Measurements from ENCODE around the gene PTPRO. TPM values are rescaled to one million over a fixed set of nuclear protein-coding genes. Genes with fewer than 3 reads are reported as not detected.
A peak's percentile ranks its signal among the peaks of the same experiment; 100 is the strongest.

Gene PTPRO
- total and polyA plus RNA-seq, 4 donors = 0.31 to 3.3 (median 1.1) TPM

DNA sequence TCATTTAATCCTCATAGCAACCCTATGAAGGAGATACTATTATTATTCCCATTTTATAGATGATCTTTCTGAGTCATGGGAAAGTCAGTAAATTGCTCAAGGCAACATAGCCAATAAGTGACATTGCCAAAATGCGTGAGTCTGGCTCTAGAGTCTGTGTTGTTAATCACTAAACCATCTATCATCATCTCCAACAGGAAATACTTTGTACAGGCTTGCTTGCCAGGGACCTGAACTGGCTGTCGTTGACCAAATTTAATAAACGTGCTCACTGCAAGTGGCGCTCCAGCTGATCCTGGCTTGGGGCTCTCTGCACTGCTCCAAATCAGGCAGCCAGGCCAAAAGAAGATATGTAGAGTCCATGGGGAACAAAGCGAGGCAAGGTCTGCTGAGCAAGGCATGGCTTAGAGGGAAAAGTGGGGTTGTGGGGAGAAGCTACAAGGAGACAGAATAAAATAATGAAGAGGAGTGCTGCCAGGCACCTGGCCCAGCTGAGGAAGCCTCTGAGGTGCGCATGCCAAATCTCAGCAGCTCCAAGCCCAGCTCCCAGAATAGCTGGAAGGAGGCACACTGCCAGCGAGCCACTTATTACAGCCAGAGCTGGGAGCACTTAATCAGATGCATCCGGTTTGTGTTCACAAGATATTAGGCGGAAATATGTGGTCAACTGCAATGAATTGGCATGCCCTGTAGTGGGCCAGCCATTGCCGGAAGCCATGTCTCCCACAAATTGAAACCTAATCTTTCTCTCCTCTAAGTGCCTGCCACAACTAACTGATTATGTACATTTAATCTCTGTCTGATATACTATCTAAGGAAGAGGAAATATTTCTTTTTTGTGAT is 43.3 kb upstream of the PTPRO start:
- Histone ChIP-seq H3K9ac (ENCODE audit: low read depth in 1 of 2, low read length in 2 of 2) (no peak overlapping the region), H3K36me3 (ENCODE audit: control insufficient read depth in 4 of 4, insufficient read depth in 3 of 4, low read depth in 1 of 4, low read length in 3 of 4) (no peaks in the 10 kb centered on the region), H3K27me3 (ENCODE audit: control insufficient read depth in 4 of 4, insufficient read depth in 4 of 4, low read length in 3 of 4) (peaks cover 0 to 2% (median 0%) of the 10 kb centered on the region in 4 donors), H3K4me1 (ENCODE audit: control insufficient read depth in 4 of 4, insufficient read depth in 4 of 4, low read length in 3 of 4) (no peaks in the 10 kb centered on the region), H3K27ac (ENCODE audit: low read depth in 1 of 2, low read length in 2 of 2) (peak overlapping the region in 1 of 2 donors; percentile 40), H3K9me3 (ENCODE audit: control insufficient read depth in 4 of 4, low read length in 3 of 4) (no peaks in the 10 kb centered on the region), H3K4me3 (ENCODE audit: low read depth in 1 of 3, low read length in 3 of 3) (no peak overlapping the region)
- DNase-seq (ENCODE audit: low spot score) = no peak
- TF ChIP-seq EGR1 (IDR thresholded peaks at IDR 0.05; ENCODE audit: low read depth in 2 of 2) (no peak), SP1 (IDR thresholded peaks at IDR 0.05) (no peak), JUND (IDR thresholded peaks at IDR 0.05) (no peak), HNF4G (IDR thresholded peaks at IDR 0.05) (no peak), NR2F2 (IDR thresholded peaks at IDR 0.05) (no peak), FOXA1 (IDR thresholded peaks at IDR 0.05) (no peak), YY1 (IDR thresholded peaks at IDR 0.05) (no peak)
- TF ChIP-seq, protein P1, sequence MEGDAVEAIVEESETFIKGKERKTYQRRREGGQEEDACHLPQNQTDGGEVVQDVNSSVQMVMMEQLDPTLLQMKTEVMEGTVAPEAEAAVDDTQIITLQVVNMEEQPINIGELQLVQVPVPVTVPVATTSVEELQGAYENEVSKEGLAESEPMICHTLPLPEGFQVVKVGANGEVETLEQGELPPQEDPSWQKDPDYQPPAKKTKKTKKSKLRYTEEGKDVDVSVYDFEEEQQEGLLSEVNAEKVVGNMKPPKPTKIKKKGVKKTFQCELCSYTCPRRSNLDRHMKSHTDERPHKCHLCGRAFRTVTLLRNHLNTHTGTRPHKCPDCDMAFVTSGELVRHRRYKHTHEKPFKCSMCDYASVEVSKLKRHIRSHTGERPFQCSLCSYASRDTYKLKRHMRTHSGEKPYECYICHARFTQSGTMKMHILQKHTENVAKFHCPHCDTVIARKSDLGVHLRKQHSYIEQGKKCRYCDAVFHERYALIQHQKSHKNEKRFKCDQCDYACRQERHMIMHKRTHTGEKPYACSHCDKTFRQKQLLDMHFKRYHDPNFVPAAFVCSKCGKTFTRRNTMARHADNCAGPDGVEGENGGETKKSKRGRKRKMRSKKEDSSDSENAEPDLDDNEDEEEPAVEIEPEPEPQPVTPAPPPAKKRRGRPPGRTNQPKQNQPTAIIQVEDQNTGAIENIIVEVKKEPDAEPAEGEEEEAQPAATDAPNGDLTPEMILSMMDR (IDR thresholded peaks at IDR 0.05; ENCODE audit: low read depth, low read length, missing input control) = no peak
- TF ChIP-seq, protein P2, sequence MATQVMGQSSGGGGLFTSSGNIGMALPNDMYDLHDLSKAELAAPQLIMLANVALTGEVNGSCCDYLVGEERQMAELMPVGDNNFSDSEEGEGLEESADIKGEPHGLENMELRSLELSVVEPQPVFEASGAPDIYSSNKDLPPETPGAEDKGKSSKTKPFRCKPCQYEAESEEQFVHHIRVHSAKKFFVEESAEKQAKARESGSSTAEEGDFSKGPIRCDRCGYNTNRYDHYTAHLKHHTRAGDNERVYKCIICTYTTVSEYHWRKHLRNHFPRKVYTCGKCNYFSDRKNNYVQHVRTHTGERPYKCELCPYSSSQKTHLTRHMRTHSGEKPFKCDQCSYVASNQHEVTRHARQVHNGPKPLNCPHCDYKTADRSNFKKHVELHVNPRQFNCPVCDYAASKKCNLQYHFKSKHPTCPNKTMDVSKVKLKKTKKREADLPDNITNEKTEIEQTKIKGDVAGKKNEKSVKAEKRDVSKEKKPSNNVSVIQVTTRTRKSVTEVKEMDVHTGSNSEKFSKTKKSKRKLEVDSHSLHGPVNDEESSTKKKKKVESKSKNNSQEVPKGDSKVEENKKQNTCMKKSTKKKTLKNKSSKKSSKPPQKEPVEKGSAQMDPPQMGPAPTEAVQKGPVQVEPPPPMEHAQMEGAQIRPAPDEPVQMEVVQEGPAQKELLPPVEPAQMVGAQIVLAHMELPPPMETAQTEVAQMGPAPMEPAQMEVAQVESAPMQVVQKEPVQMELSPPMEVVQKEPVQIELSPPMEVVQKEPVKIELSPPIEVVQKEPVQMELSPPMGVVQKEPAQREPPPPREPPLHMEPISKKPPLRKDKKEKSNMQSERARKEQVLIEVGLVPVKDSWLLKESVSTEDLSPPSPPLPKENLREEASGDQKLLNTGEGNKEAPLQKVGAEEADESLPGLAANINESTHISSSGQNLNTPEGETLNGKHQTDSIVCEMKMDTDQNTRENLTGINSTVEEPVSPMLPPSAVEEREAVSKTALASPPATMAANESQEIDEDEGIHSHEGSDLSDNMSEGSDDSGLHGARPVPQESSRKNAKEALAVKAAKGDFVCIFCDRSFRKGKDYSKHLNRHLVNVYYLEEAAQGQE (IDR thresholded peaks at IDR 0.05) = no peak
- TF ChIP-seq, protein P3, sequence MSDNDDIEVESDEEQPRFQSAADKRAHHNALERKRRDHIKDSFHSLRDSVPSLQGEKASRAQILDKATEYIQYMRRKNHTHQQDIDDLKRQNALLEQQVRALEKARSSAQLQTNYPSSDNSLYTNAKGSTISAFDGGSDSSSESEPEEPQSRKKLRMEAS (IDR thresholded peaks at IDR 0.05) = no peak
- WGBS = 50% methylated on average over 10 of the region's 10 CpGs

DNA sequence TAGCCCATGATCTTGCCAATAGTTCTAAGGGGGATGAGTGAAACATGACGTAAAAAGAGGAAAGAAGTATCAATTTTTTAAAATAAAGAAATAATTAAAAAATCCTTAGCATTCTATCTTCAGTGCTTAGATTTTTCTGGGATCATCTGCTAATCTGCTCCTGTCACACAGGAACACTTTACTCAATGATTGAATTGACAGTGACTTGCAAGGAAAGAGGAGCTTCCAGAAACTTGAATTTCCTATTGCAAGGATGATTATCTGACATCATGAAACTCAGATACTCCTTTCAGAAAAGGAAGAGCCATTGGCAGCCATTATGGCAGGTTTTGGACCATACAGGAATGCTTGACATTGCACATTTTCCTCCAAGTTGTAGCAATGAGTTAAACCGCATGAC is 41.4 kb upstream of the PTPRO start:
- 82% methylated on average over 2 of the region's 2 CpGs for WGBS
- Histone ChIP-seq H3K4me3 (ENCODE audit: low read depth in 1 of 3, low read length in 3 of 3) (no peak overlapping the region), H3K27me3 (ENCODE audit: control insufficient read depth in 4 of 4, insufficient read depth in 4 of 4, low read length in 3 of 4) (peaks cover 0 to 2% (median 0%) of the 10 kb centered on the region in 4 donors), H3K9me3 (ENCODE audit: control insufficient read depth in 4 of 4, low read length in 3 of 4) (no peaks in the 10 kb centered on the region), H3K36me3 (ENCODE audit: control insufficient read depth in 4 of 4, insufficient read depth in 3 of 4, low read depth in 1 of 4, low read length in 3 of 4) (no peaks in the 10 kb centered on the region), H3K9ac (ENCODE audit: low read depth in 1 of 2, low read length in 2 of 2) (no peak overlapping the region), H3K27ac (ENCODE audit: low read depth in 1 of 2, low read length in 2 of 2) (no peak overlapping the region), H3K4me1 (ENCODE audit: control insufficient read depth in 4 of 4, insufficient read depth in 4 of 4, low read length in 3 of 4) (no peaks in the 10 kb centered on the region)
- DNase-seq (ENCODE audit: low spot score) = no peak
- TF ChIP-seq HNF4G (IDR thresholded peaks at IDR 0.05) (no peak), RAD21 (IDR thresholded peaks at IDR 0.05) (no peak), SP1 (IDR thresholded peaks at IDR 0.05) (no peak), HNF4A (conservative IDR thresholded peaks at IDR 0.05) (no peak), FOXA2 (IDR thresholded peaks at IDR 0.05) (no peak), RXRA (IDR thresholded peaks at IDR 0.05) (no peak), YY1 (IDR thresholded peaks at IDR 0.05) (no peak), FOXA1 (IDR thresholded peaks at IDR 0.05) (no peak), NR2F2 (IDR thresholded peaks at IDR 0.05) (no peak), GABPA (IDR thresholded peaks at IDR 0.05 in 1 of 2, conservative IDR thresholded peaks at IDR 0.05 in 1 of 2) (no peak), EGR1 (IDR thresholded peaks at IDR 0.05; ENCODE audit: low read depth in 2 of 2) (no peak), JUND (IDR thresholded peaks at IDR 0.05) (no peak), TAF1 (conservative IDR thresholded peaks at IDR 0.05) (no peak)
- TF ChIP-seq, protein P3 (IDR thresholded peaks at IDR 0.05) = no peak
- TF ChIP-seq, protein P1 (IDR thresholded peaks at IDR 0.05; ENCODE audit: low read depth, low read length, missing input control) = no peak
- TF ChIP-seq, protein P4, sequence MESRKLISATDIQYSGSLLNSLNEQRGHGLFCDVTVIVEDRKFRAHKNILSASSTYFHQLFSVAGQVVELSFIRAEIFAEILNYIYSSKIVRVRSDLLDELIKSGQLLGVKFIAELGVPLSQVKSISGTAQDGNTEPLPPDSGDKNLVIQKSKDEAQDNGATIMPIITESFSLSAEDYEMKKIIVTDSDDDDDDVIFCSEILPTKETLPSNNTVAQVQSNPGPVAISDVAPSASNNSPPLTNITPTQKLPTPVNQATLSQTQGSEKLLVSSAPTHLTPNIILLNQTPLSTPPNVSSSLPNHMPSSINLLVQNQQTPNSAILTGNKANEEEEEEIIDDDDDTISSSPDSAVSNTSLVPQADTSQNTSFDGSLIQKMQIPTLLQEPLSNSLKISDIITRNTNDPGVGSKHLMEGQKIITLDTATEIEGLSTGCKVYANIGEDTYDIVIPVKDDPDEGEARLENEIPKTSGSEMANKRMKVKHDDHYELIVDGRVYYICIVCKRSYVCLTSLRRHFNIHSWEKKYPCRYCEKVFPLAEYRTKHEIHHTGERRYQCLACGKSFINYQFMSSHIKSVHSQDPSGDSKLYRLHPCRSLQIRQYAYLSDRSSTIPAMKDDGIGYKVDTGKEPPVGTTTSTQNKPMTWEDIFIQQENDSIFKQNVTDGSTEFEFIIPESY (IDR thresholded peaks at IDR 0.05) = no peak
- TF ChIP-seq, protein P5, sequence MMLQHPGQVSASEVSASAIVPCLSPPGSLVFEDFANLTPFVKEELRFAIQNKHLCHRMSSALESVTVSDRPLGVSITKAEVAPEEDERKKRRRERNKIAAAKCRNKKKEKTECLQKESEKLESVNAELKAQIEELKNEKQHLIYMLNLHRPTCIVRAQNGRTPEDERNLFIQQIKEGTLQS (IDR thresholded peaks at IDR 0.05) = no peak

Data from liver (tissue), 9 donors.